K562 (cell line): ENCODE results near the gene RTF1. TPM values are rescaled to one million over a fixed set of nuclear protein-coding genes. Genes with fewer than 3 reads are reported as not detected.

Experiments
- ESRRB ChIP-seq: fragments of 250-450 bp; sonication (Bioruptor Pico); IDR thresholded peaks from 2 replicates; pipeline ENCODE4 v1.5.0; 2020; ENCODE audit warnings: mild to moderate bottlenecking, moderate library complexity, borderline replicate concordance
- FUS ChIP-seq: fragments of 200-400 bp; formaldehyde crosslinking; optimal IDR thresholded peaks from 2 replicates; pipeline ENCODE3; 2017; ENCODE audit warnings: low read depth, low read length
- GABPA ChIP-seq: fragments of 200-800 bp; sonication (Bioruptor generic); conservative IDR thresholded peaks from 2 replicates; pipeline ENCODE4 v1.6.1; 2016; ENCODE audit warnings: low read depth, missing genetic modification characterization, missing compliant biosample characterization
- HIVEP1 ChIP-seq: fragments of 250-450 bp; sonication (Bioruptor Pico); IDR thresholded peaks from 2 replicates; pipeline ENCODE4 v1.4.0; 2020; ENCODE audit warnings: mild to moderate bottlenecking
- HNRNPLL ChIP-seq: fragments of 200-400 bp; formaldehyde crosslinking; IDR thresholded peaks from 2 replicates; pipeline ENCODE4 v1.6.1; 2017; ENCODE audit warnings: low read length, low read depth, mild to moderate bottlenecking; ENCODE audit not compliant: poor library complexity, severe bottlenecking
- IRF2 ChIP-seq: sonication (generic); formaldehyde crosslinking; IDR thresholded peaks from 2 replicates; pipeline ENCODE4 v1.8.1; 2022; ENCODE audit warnings: mild to moderate bottlenecking, missing genetic modification reagents
- L3MBTL2 ChIP-seq: fragments of 450-650 bp; IDR thresholded peaks from 2 replicates; pipeline ENCODE4 v1.6.1; 2016; ENCODE audit warnings: mild to moderate bottlenecking, moderate library complexity
- LARP7 ChIP-seq: fragments of 450-650 bp; IDR thresholded peaks from 2 replicates; pipeline ENCODE4 v1.6.1; 2016
- MCM5 ChIP-seq: fragments of 450-650 bp; IDR thresholded peaks from 2 replicates; pipeline ENCODE4 v1.6.1; 2016; ENCODE audit warnings: low read depth
- MEIS2 ChIP-seq: fragments of 450-650 bp; IDR thresholded peaks from 2 replicates; pipeline ENCODE4 v1.6.1; 2014; ENCODE audit warnings: mild to moderate bottlenecking; ENCODE audit not compliant: partially characterized antibody
- NBN ChIP-seq: fragments of 450-650 bp; IDR thresholded peaks from 2 replicates; pipeline ENCODE4 v1.6.1; 2016; ENCODE audit warnings: low read depth, mild to moderate bottlenecking
- NR1H2 ChIP-seq: sonication (generic); formaldehyde crosslinking; IDR thresholded peaks from 2 replicates; pipeline ENCODE4 v1.4.0; 2020; ENCODE audit warnings: mild to moderate bottlenecking, missing genetic modification reagents
- NR3C1 ChIP-seq: sonication (generic); formaldehyde crosslinking; IDR thresholded peaks from 2 replicates; pipeline ENCODE4 v1.8.1; 2022; ENCODE audit warnings: missing genetic modification reagents
- PHB ChIP-seq: fragments of 250-450 bp; sonication (Bioruptor Pico); IDR thresholded peaks from 2 replicates; pipeline ENCODE4 v1.5.0; 2021
- PML ChIP-seq: IDR thresholded peaks from 2 replicates; pipeline ENCODE4 v1.6.1; 2012; ENCODE audit warnings: low read length, inconsistent platforms
- RAD21 ChIP-seq, 2 experiments: fragments of 250-450 bp in 1 of 2; fragments of 450-650 bp in 1 of 2; sonication (Bioruptor Pico) in 1 of 2; formaldehyde crosslinking in 1 of 2; IDR thresholded peaks in 1 of 2; conservative IDR thresholded peaks in 1 of 2; 2 replicates each; pipeline versions ENCODE4 v1.4.0 to v1.8.0; 2020 to 2022; ENCODE audit warnings: mild to moderate bottlenecking in 2 of 2, moderate library complexity in 1 of 2
- SIN3B ChIP-seq: fragments of 450-650 bp; IDR thresholded peaks from 2 replicates; pipeline ENCODE4 v1.6.1; 2017; ENCODE audit warnings: low read depth, mild to moderate bottlenecking, moderate library complexity
- SNAPC5 ChIP-seq: fragments of 250-450 bp; sonication (Bioruptor Pico); IDR thresholded peaks from 2 replicates; pipeline ENCODE4 v1.8.0; 2021; ENCODE audit warnings: moderate library complexity, mild to moderate bottlenecking, inconsistent platforms
- ZC3H11A ChIP-seq: IDR thresholded peaks from 2 replicates; pipeline ENCODE4 v1.6.1; 2012; ENCODE audit warnings: low read depth, low read length, improper control_type of control experiment
- ZKSCAN8 ChIP-seq: fragments of 200-800 bp; sonication (Bioruptor generic); IDR thresholded peaks from 2 replicates; pipeline ENCODE4 v1.6.1; 2016; ENCODE audit warnings: missing genetic modification characterization, missing compliant biosample characterization
- ZNF140 ChIP-seq: fragments of 250-450 bp; sonication (Bioruptor Pico); IDR thresholded peaks from 2 replicates; pipeline ENCODE4 v1.8.0; 2021; ENCODE audit warnings: moderate library complexity, mild to moderate bottlenecking, inconsistent platforms
- ZNF282 ChIP-seq: sonication (generic); formaldehyde crosslinking; IDR thresholded peaks from 2 replicates; pipeline ENCODE4 v1.8.1; 2023; ENCODE audit warnings: missing genetic modification reagents
- ZNF384 ChIP-seq: IDR thresholded peaks from 2 replicates; pipeline ENCODE4 v1.6.1; 2012; ENCODE audit warnings: low read depth, low read length, improper control_type of control experiment
- ZNF589 ChIP-seq: fragments of 200-800 bp; sonication (Bioruptor generic); IDR thresholded peaks from 2 replicates; pipeline ENCODE4 v1.6.1; 2016; ENCODE audit warnings: low read depth, missing genetic modification characterization, missing compliant biosample characterization
- polyA plus RNA-seq, 8 experiments: library from polyadenylated mRNA; depleted of rRNA in 4 of 8; stranded (reverse) in 5 of 8; unstranded in 3 of 8; fragments of >200 nt; fragmentation: Nextera tagmentation in 2 of 8; fragmentation: Illumina TruSeq in 1 of 8; extraction: Ambion mirVana in 2 of 8; extraction: Trizol in 1 of 8; gene quantifications; 2 replicates each; pipeline versions ENCODE4 v1.2.1 to v1.2.3, GENCODE V29; 2011 to 2014; ENCODE audit warnings: inconsistent platforms in 1 of 8, missing spikeins in 1 of 8
- total RNA-seq, 7 experiments: library from RNA; depleted of rRNA in 6 of 7; stranded (reverse); fragments of >200 nt in 6 of 7; fragmentation: Illumina TruSeq in 2 of 7; extraction: Trizol in 2 of 7; gene quantifications; 2 replicates each; pipeline versions ENCODE4 v1.2.1 to v1.2.3, GENCODE V29; 2011 to 2021; ENCODE audit warnings: low replicate concordance in 1 of 7
- TF ChIP-seq, protein P1 (sequence below): fragments of 450-650 bp; IDR thresholded peaks from 2 replicates; pipeline ENCODE4 v1.6.1; 2017; ENCODE audit warnings: mild to moderate bottlenecking, moderate library complexity
- TF ChIP-seq, protein P2 (sequence below), 2 experiments: fragments of 450-650 bp; IDR thresholded peaks; 2 replicates each; pipeline ENCODE4 v1.6.1; 2016

RTF1 gene
- total and polyA plus RNA-seq, 9 of the 15 experiments (the other 6 are each of a cell fraction or from before 2014, with no cell fraction given): 7.6 to 69.5 (median 31.5) TPM

DNA sequence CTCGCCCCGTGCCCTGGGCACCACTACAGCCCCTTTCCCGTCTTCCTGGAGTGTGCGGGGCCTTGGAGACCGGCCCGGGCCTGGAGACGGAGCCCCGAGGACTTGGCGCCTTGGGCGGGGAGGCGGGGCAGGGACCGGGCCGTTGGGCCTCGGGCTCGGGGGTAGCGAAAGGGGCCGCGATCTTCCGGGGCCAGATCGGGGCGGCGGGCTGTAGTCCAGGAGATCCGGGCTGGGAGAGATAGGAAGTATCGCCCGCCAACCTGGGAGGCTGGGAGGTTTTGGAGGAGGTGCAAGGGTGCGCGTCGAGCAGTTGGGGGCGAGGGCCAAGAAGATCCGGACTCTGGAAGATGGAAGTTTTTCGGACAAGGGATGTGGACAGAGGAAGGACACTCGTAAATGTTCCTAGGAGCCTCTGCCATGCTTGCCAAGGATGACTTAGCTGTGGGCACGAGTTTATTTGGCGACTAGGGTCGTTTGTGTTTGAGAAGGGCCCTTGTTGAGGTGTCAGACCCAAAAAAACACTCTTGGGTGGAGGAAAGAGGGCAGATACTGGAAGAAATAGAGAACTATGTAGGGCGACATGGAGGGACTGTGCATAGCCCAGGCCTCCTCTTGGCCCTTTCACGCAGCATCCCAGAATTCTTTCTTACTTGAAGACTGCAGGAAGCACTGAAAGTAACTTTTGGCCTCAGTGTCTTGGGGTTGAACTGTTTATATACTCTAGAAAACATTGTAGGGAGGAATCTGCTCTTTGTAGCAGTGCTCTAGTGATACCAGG, 712 bp downstream of the RTF1 start (continued):
- TF ChIP-seq GABPA (tag) (no peak), ZNF140 (CRISPR knock-in tag) (no peak), NR1H2 (no peak), LARP7 (0 out of 2 replicates have a peak, but pooled peaks have one; percentile 28), NBN (0 out of 2 replicates have a peak, but pooled peaks have one; percentile 28), HNRNPLL (no peak), ZNF589 (CRISPR knock-in tag) (no peak), PHB (CRISPR knock-in tag) (no peak), RAD21 (CRISPR knock-in tag; conservative IDR thresholded peaks at IDR 0.05 in 1 of 2, IDR thresholded peaks at IDR 0.05 in 1 of 2) (no peak), SNAPC5 (CRISPR knock-in tag) (no peak), PML (no peak), NR3C1 (CRISPR knock-in tag) (0 out of 2 replicates have a peak, but pooled peaks have one; percentile 20), HIVEP1 (CRISPR knock-in tag) (no peak), ZKSCAN8 (CRISPR knock-in tag) (no peak), SIN3B (no peak), ZNF282 (0 out of 2 replicates have a peak, but pooled peaks have one; percentile 45), L3MBTL2 (no peak; the same call in 1 of the 2 replicates), ZNF384 (no peak), ZC3H11A (no peak), FUS (no peak), MCM5 (no peak), IRF2 (CRISPR knock-in tag) (peak; percentile 36; the same call in 1 of the 2 replicates), ESRRB (no peak), MEIS2 (no peak)
- TF ChIP-seq, protein P1, sequence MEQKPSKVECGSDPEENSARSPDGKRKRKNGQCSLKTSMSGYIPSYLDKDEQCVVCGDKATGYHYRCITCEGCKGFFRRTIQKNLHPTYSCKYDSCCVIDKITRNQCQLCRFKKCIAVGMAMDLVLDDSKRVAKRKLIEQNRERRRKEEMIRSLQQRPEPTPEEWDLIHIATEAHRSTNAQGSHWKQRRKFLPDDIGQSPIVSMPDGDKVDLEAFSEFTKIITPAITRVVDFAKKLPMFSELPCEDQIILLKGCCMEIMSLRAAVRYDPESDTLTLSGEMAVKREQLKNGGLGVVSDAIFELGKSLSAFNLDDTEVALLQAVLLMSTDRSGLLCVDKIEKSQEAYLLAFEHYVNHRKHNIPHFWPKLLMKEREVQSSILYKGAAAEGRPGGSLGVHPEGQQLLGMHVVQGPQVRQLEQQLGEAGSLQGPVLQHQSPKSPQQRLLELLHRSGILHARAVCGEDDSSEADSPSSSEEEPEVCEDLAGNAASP: no peak
- TF ChIP-seq, protein P2, sequence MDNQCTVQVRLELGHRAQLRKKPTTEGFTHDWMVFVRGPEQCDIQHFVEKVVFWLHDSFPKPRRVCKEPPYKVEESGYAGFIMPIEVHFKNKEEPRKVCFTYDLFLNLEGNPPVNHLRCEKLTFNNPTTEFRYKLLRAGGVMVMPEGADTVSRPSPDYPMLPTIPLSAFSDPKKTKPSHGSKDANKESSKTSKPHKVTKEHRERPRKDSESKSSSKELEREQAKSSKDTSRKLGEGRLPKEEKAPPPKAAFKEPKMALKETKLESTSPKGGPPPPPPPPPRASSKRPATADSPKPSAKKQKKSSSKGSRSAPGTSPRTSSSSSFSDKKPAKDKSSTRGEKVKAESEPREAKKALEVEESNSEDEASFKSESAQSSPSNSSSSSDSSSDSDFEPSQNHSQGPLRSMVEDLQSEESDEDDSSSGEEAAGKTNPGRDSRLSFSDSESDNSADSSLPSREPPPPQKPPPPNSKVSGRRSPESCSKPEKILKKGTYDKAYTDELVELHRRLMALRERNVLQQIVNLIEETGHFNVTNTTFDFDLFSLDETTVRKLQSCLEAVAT (IDR thresholded peaks at IDR 0.05): 0 out of 4 replicates have a peak, but pooled peaks of 1 of the 2 experiments have one; percentile 7
